Subcutaneous adipose tissue (tissue), 4 donors: ENCODE results near the gene ACO1. TPM values are rescaled to one million over a fixed set of nuclear protein-coding genes. Genes with fewer than 3 reads are reported as not detected.

Source experiments
- total RNA-seq, 4 donors: library from RNA; depleted of rRNA; stranded (reverse); fragments of >200 nt; gene quantifications; one replicate each; pipeline ENCODE4 v1.1.0, GENCODE V29; 2016
- TF ChIP-seq, protein P1 (sequence below): fragments of 450-650 bp; IDR thresholded peaks from one replicate; pipeline ENCODE4 v1.5.1; 2016; ENCODE audit warnings: low read depth, mild to moderate bottlenecking, control low read depth, antibody characterized with exemption, moderate library complexity

ACO1 gene
- total RNA-seq, 4 donors from 2014 or later = 108 to 271 (median 183) TPM

DNA sequence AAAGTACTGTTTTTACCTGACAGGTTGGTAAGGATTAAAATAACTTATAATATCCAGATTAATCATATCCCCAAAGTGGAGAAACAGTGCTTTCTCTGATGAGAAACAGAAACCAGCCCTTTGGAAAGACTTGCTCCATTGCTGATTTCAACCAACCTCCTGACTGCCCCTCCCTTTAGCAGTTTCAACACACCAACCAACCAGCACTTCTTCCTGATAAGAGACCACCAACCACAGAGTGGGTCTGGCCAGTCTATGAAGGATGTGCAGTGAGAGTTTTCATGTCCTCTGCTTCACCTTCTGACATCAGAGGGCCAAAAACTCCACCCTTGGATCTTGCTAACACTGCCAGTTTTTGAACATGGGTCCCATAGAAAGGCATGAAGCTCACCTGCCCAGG is 113.5 kb downstream of the ACO1 start:
- TF ChIP-seq, protein P1, sequence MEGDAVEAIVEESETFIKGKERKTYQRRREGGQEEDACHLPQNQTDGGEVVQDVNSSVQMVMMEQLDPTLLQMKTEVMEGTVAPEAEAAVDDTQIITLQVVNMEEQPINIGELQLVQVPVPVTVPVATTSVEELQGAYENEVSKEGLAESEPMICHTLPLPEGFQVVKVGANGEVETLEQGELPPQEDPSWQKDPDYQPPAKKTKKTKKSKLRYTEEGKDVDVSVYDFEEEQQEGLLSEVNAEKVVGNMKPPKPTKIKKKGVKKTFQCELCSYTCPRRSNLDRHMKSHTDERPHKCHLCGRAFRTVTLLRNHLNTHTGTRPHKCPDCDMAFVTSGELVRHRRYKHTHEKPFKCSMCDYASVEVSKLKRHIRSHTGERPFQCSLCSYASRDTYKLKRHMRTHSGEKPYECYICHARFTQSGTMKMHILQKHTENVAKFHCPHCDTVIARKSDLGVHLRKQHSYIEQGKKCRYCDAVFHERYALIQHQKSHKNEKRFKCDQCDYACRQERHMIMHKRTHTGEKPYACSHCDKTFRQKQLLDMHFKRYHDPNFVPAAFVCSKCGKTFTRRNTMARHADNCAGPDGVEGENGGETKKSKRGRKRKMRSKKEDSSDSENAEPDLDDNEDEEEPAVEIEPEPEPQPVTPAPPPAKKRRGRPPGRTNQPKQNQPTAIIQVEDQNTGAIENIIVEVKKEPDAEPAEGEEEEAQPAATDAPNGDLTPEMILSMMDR = no peak

GRCh38 chr9:32500768-32501167 is 116.3 kb downstream of the ACO1 start:
- TF ChIP-seq, protein P1 = no peak

DNA sequence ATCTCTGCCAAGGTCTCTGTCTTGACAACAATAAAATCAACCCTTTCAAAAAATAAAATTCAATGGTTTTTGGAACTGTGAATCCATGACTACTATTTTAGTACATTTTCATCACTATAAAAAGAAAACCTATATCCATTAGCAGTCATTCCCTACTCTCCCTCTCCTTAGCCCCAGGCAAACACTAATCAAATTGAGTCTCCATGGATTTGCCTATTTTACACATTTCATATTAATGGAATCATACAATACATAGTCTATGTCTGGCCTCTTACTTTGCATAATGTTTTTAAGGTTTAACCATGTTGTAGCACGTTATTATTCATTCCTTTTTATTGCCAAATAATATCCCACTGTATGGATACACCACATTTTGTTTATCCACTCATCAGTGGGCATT is 117.4 kb downstream of the ACO1 start:
- TF ChIP-seq, protein P1 = no peak

DNA sequence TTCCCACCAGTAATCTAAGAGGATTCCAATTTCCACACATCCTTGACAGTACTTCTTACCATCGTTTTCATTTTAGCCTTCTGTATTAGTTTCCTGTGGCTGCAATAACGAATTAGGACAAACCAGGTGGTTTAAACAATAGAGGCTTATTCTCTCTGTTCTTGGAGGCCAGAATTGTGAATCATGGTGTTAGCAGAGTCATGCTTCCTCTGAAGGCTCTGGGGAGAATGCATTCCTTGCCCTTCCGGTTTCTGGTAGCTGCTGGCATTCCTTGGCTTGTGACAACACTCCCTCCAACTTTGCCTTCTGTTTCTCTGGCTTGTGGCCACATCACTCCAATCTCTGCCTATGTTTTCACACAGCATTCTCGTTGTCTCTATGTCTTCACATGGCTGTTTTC is 118.0 kb downstream of the ACO1 start:
- TF ChIP-seq, protein P1 = no peak

DNA sequence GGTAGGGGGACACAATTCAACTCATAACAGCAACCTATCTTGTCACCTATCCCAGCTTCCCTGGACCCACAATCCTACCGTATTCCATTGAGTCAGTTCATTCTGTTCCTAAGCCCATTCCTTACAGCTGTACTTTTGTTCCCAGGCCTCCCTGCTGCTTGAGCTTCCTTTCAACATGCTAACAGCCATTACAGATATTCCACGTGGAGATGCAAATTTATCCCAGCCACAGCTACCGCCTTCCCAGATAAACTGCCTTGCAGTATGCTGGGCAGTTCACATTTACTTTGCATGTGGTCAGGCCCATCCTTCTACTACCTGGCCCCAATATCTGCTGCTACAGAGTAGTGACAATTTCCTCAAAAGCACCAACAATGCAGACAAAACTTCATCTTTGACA is 118.6 kb downstream of the ACO1 start:
- TF ChIP-seq, protein P1 = no peak

Other genes starting within 250 kb of the ACO1 start
- gene RIGI, start 141.6 kb downstream of the ACO1 start, total RNA-seq = 10 to 100 TPM in 1 of 4 donors, 1 to 10 TPM in 3; 8.6 to 19.4 (median 8.9) TPM
- 10 to 100 TPM in 1 of 4 donors, 1 to 10 TPM in 3; 4.1 to 10.9 (median 4.6) TPM for gene SMIM27, start 167.7 kb downstream of the ACO1 start, total RNA-seq
- gene TOPORS, start 167.9 kb downstream of the ACO1 start, total RNA-seq = 10 to 100 TPM; 20.0 to 27.1 (median 21.3) TPM
- gene NDUFB6, start 188.5 kb downstream of the ACO1 start, total RNA-seq = 10 to 100 TPM; 31.0 to 66.7 (median 39.6) TPM